CD14-positive monocyte (primary cell): ENCODE data around the gene LAMC3. TPM values are rescaled to one million over a fixed set of nuclear protein-coding genes. Genes with fewer than 3 reads are reported as not detected.

Experiments used
- DNase-seq, 3 donors: peaks; one replicate each; pipeline ENCODE4 v3.0.0-alpha.2; 2011 to 2022
- H2AFZ ChIP-seq: 2 replicates; pipeline ENCODE4 v1.6.0; 2012; ENCODE audit warnings: mild to moderate bottlenecking, low read depth, low read length, inconsistent platforms; ENCODE audit not compliant: insufficient read depth, poor library complexity, severe bottlenecking
- H3K27ac ChIP-seq, 2 donors: 1 replicate in 1 of 2; 2 replicates in 1 of 2; pipeline ENCODE4 v1.5.1; 2012 to 2013; ENCODE audit warnings: low read length in 2 of 2, control low read depth in 1 of 2, inconsistent platforms in 1 of 2, low read depth in 1 of 2, mild to moderate bottlenecking in 1 of 2
- H3K27me3 ChIP-seq, 2 donors: one replicate each; pipeline versions ENCODE4 v1.6.0 to v1.6.1; 2011 to 2013; ENCODE audit warnings: low read length in 2 of 2; ENCODE audit not compliant: control insufficient read depth in 2 of 2, insufficient read depth in 2 of 2
- H3K36me3 ChIP-seq, 2 donors: replicated peaks in 1 of 2; 1 replicate in 1 of 2; 2 replicates in 1 of 2; pipeline versions ENCODE4 v1.5.1 to v1.6.1; 2012 to 2013; ENCODE audit warnings: low read length in 2 of 2, control low read depth in 1 of 2, inconsistent platforms in 1 of 2, mild to moderate bottlenecking in 1 of 2; ENCODE audit not compliant: insufficient read depth in 2 of 2, control insufficient read depth in 1 of 2
- H3K4me1 ChIP-seq, 2 donors: 1 replicate in 1 of 2; 2 replicates in 1 of 2; pipeline versions ENCODE4 v1.5.1 to v1.6.1; 2012 to 2013; ENCODE audit warnings: low read length in 2 of 2, control low read depth in 1 of 2, inconsistent platforms in 1 of 2, mild to moderate bottlenecking in 1 of 2, moderate library complexity in 1 of 2; ENCODE audit not compliant: insufficient read depth in 2 of 2, control insufficient read depth in 1 of 2
- H3K4me2 ChIP-seq: replicated peaks from 2 replicates; pipeline ENCODE3; 2012; ENCODE audit warnings: low read length, moderate library complexity, mild to moderate bottlenecking; ENCODE audit not compliant: poor library complexity, severe bottlenecking; ENCODE audit errors: extremely low read depth
- H3K4me3 ChIP-seq, 3 experiments: fragments of 200-600 bp in 1 of 3; sonication (generic) in 1 of 3; replicated peaks in 1 of 3; 1 replicate in 2 of 3; 2 replicates in 1 of 3; pipeline ENCODE4 v1.5.1; 2011 to 2013; ENCODE audit warnings: low read length in 3 of 3, mild to moderate bottlenecking in 3 of 3, control low read depth in 2 of 3, low read depth in 2 of 3, inconsistent platforms in 1 of 3, moderate library complexity in 1 of 3
- H3K79me2 ChIP-seq: 2 replicates; pipeline ENCODE4 v1.6.0; 2012; ENCODE audit warnings: mild to moderate bottlenecking, control low read depth, inconsistent platforms, low read length, moderate library complexity; ENCODE audit not compliant: insufficient read depth
- H3K9ac ChIP-seq: 2 replicates; pipeline ENCODE4 v1.6.0; 2017; ENCODE audit warnings: low read length, mild to moderate bottlenecking; ENCODE audit not compliant: insufficient read depth, poor library complexity, severe bottlenecking
- H3K9me3 ChIP-seq, 2 donors: replicated peaks in 1 of 2; 1 replicate in 1 of 2; 2 replicates in 1 of 2; pipeline versions ENCODE4 v1.5.1 to v1.6.1; 2012 to 2013; ENCODE audit warnings: low read length in 2 of 2, control low read depth in 1 of 2; ENCODE audit not compliant: control insufficient read depth in 1 of 2, insufficient read depth in 1 of 2
- H4K20me1 ChIP-seq: 2 replicates; pipeline ENCODE4 v1.6.0; 2012; ENCODE audit warnings: mild to moderate bottlenecking, low read length, control low read depth, moderate library complexity; ENCODE audit not compliant: insufficient read depth
- H3K27ac Mint-ChIP-seq, 7 donors: one replicate each; pipeline ENCODE4 v1.8.0; 2020; ENCODE audit warnings: mild to moderate bottlenecking in 7 of 7, mixed read lengths in 7 of 7, moderate library complexity in 6 of 7, inconsistent platforms in 2 of 7
- H3K27me3 Mint-ChIP-seq, 3 donors: one replicate each; pipeline ENCODE4 v1.8.0; 2021 to 2022; ENCODE audit warnings: low read depth in 3 of 3, mild to moderate bottlenecking in 3 of 3, mixed read lengths in 3 of 3, moderate library complexity in 3 of 3, inconsistent platforms in 1 of 3
- H3K36me3 Mint-ChIP-seq, 2 donors: one replicate each; pipeline ENCODE4 v1.8.0; 2020; ENCODE audit warnings: mixed read lengths in 2 of 2, inconsistent platforms in 1 of 2, mild to moderate bottlenecking in 1 of 2
- H3K4me1 Mint-ChIP-seq: one replicate; pipeline ENCODE4 v1.8.0; 2020; ENCODE audit warnings: mild to moderate bottlenecking, mixed read lengths
- H3K4me3 Mint-ChIP-seq, 2 donors: one replicate each; pipeline ENCODE4 v1.8.0; 2020; ENCODE audit warnings: mild to moderate bottlenecking in 2 of 2, mixed read lengths in 2 of 2, moderate library complexity in 1 of 2
- H3K9me3 Mint-ChIP-seq, 7 donors: one replicate each; pipeline ENCODE4 v1.8.0; 2020 to 2022; ENCODE audit warnings: mixed read lengths in 7 of 7, mild to moderate bottlenecking in 6 of 7, moderate library complexity in 6 of 7, inconsistent platforms in 2 of 7
- CTCF ChIP-seq: fragments of 200-600 bp; IDR thresholded peaks from one replicate; pipeline ENCODE4 v1.8.0; 2022; ENCODE audit warnings: antibody characterized with exemption, mild to moderate bottlenecking
- WGBS: methylation state at CpG from one replicate; pipeline ENCODE4 v1.1.5; 2013; ENCODE audit warnings: missing lambda C conversion rate; ENCODE audit not compliant: insufficient coverage; 5-methylcytosine and 5-hydroxymethylcytosine counted together
- intact Hi-C, 2 donors: fragments of 100-400 bp; cut with micrococcal nuclease; formaldehyde crosslinking; loops; one replicate each; pipeline versions ENCODE4 v1.15.0 to v1.15.1; 2023
- polyA plus RNA-seq, 3 donors: library from polyadenylated mRNA; depleted of rRNA in 1 of 3; unstranded in 2 of 3; stranded (reverse) in 1 of 3; fragments of 300-500 nt in 2 of 3; fragments of >200 nt in 1 of 3; fragmentation: Illumina TruSeq in 2 of 3; gene quantifications; 1 replicate in 2 of 3; 2 replicates in 1 of 3; pipeline ENCODE4 v1.2.3, GENCODE V29; 2012 to 2021

LAMC3 gene
- polyA plus RNA-seq, 3 donors, result 0.19 TPM; not detected in 2

- H3K4me2 ChIP-seq, result no peak overlapping the region
- no peak for TF ChIP-seq CTCF
- Mint-ChIP-seq H3K27me3 (peaks cover 0 to 3% (median 0%) of the 10 kb centered on the region in 3 donors), H3K9me3 (no peaks in the 10 kb centered on the region), H3K4me3 (no peak overlapping the region), H3K4me1 (peaks cover 4% of the 10 kb centered on the region), H3K36me3 (no peaks in the 10 kb centered on the region), H3K27ac (no peak overlapping the region)
- no peaks in the 10 kb centered on the region for H3K27me3 ChIP-seq
- no peak overlapping the region for H2AFZ ChIP-seq
- H3K27ac ChIP-seq, result no peak overlapping the region
- 94% methylated on average over 3 of the region's 9 CpGs for WGBS
- no peak overlapping the region for H3K4me3 ChIP-seq
- H3K79me2 ChIP-seq, result no peaks in the 10 kb centered on the region
- intact Hi-C loops, result no loop called here
- no peak for DNase-seq
- no peaks in the 10 kb centered on the region for H3K36me3 ChIP-seq
- no peaks in the 10 kb centered on the region for H4K20me1 ChIP-seq
- no peaks in the 10 kb centered on the region for H3K9me3 ChIP-seq
- no peak overlapping the region for H3K9ac ChIP-seq
- no peaks in the 10 kb centered on the region for H3K4me1 ChIP-seq
These were observed 72.9 kb downstream of the LAMC3 start for GRCh38 chr9:131081868-131082267.

- no peak overlapping the region for H3K9ac ChIP-seq
- H3K4me1 ChIP-seq, result no peaks in the 10 kb centered on the region
- Mint-ChIP-seq H3K4me3 (no peak overlapping the region), H3K36me3 (no peaks in the 10 kb centered on the region), H3K4me1 (peaks cover 4% of the 10 kb centered on the region), H3K27ac (peak overlapping the region in 1 of 7 donors; percentile 28), H3K27me3 (peaks cover 0 to 3% (median 0%) of the 10 kb centered on the region in 3 donors), H3K9me3 (no peaks in the 10 kb centered on the region)
- no peaks in the 10 kb centered on the region for H4K20me1 ChIP-seq
- DNase-seq, result no peak
- no peaks in the 10 kb centered on the region for H3K36me3 ChIP-seq
- intact Hi-C loops, result no loop called here
- H3K27ac ChIP-seq, result no peak overlapping the region
- no peak overlapping the region for H3K4me3 ChIP-seq
- 87% methylated on average over 4 of the region's 11 CpGs for WGBS
- no peak overlapping the region for H3K4me2 ChIP-seq
- H3K79me2 ChIP-seq, result no peaks in the 10 kb centered on the region
- no peaks in the 10 kb centered on the region for H3K9me3 ChIP-seq
- H3K27me3 ChIP-seq, result no peaks in the 10 kb centered on the region
- H2AFZ ChIP-seq, result no peak overlapping the region
- TF ChIP-seq CTCF, result no peak
These were observed 74.0 kb downstream of the LAMC3 start for GRCh38 chr9:131082774-131083512.
